ENCODE results near the gene PRSS21.

PRSS21 gene

DNA sequence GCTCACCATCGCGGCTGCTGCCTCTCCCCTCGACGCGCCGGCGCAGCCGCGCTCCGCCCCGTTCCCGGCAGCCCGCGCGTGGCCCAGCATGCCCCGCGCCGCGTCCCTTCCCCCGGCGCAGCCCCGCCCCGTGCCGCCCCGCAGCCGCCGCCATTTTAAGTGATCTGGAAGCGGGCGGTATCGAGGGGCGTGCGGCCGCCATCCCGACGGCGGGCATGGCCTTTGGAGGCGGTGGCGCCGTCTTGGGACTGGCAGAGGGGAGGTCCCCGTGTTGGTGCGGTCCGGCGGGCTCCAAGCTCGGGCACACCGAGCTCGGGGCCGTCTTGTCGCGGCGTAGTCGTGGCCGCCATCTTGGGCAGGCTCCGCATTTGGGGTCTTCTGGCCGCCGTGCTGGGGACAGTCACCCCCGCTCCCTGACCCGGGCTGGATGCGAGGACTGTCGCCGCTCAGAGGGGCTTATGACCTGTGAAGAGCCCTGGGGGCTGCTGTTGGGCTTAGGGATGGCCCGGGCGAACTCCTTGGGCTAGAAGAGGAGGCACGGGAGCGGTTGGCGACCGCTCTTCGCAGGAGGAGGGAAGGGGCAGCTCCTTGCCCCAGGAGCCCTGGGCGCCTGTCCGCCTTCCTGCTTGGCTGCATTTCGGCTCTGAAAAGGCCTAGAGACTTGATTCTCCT is 39.7 kb upstream of the PRSS21 start, which contains the start of gene ELOB (continued):
- TF ChIP-seq ZNF23 (tag by site-specific recombination; IDR thresholded peaks at IDR 0.05; ENCODE audit: borderline replicate concordance) (no peak), ZNF660 (tag by site-specific recombination; IDR thresholded peaks at IDR 0.05) (no peak), ZSCAN23 (tag by site-specific recombination; IDR thresholded peaks at IDR 0.05) (no peak), ZBTB21 (tag by site-specific recombination; IDR thresholded peaks at IDR 0.05) (0 out of 2 replicates have a peak, but pooled peaks have one; percentile 3), ZNF707 (tag by site-specific recombination; IDR thresholded peaks at IDR 0.05) (no peak), ZNF335 (tag by site-specific recombination; conservative IDR thresholded peaks at IDR 0.05) (peak; percentile 95), SCRT1 (tag by site-specific recombination; IDR thresholded peaks at IDR 0.05; ENCODE audit: borderline replicate concordance) (no peak), ZNF266 (tag by site-specific recombination; IDR thresholded peaks at IDR 0.05; ENCODE audit: low read depth) (no peak; the same call in 1 of the 2 replicates), ZNF768 (tag by site-specific recombination; IDR thresholded peaks at IDR 0.05) (no peak), ZNF221 (tag by site-specific recombination; IDR thresholded peaks at IDR 0.05; ENCODE audit: borderline replicate concordance) (no peak), KLF9 (tag by site-specific recombination; IDR thresholded peaks at IDR 0.05; ENCODE audit: low read depth) (peak; percentile 68; the same call in 1 of the 2 replicates), TRIM28 (IDR thresholded peaks at IDR 0.05; ENCODE audit: borderline replicate concordance, low read length) (no peak), ZBTB8A (tag by site-specific recombination; IDR thresholded peaks at IDR 0.05) (peak; percentile 81), GLI2 (tag by site-specific recombination; IDR thresholded peaks at IDR 0.05; ENCODE audit: borderline replicate concordance, low read depth) (no peak), GLIS2 (tag by site-specific recombination; IDR thresholded peaks at IDR 0.05) (peak; percentile 47; the same call in 1 of the 2 replicates)
- TF ChIP-seq, protein P1, sequence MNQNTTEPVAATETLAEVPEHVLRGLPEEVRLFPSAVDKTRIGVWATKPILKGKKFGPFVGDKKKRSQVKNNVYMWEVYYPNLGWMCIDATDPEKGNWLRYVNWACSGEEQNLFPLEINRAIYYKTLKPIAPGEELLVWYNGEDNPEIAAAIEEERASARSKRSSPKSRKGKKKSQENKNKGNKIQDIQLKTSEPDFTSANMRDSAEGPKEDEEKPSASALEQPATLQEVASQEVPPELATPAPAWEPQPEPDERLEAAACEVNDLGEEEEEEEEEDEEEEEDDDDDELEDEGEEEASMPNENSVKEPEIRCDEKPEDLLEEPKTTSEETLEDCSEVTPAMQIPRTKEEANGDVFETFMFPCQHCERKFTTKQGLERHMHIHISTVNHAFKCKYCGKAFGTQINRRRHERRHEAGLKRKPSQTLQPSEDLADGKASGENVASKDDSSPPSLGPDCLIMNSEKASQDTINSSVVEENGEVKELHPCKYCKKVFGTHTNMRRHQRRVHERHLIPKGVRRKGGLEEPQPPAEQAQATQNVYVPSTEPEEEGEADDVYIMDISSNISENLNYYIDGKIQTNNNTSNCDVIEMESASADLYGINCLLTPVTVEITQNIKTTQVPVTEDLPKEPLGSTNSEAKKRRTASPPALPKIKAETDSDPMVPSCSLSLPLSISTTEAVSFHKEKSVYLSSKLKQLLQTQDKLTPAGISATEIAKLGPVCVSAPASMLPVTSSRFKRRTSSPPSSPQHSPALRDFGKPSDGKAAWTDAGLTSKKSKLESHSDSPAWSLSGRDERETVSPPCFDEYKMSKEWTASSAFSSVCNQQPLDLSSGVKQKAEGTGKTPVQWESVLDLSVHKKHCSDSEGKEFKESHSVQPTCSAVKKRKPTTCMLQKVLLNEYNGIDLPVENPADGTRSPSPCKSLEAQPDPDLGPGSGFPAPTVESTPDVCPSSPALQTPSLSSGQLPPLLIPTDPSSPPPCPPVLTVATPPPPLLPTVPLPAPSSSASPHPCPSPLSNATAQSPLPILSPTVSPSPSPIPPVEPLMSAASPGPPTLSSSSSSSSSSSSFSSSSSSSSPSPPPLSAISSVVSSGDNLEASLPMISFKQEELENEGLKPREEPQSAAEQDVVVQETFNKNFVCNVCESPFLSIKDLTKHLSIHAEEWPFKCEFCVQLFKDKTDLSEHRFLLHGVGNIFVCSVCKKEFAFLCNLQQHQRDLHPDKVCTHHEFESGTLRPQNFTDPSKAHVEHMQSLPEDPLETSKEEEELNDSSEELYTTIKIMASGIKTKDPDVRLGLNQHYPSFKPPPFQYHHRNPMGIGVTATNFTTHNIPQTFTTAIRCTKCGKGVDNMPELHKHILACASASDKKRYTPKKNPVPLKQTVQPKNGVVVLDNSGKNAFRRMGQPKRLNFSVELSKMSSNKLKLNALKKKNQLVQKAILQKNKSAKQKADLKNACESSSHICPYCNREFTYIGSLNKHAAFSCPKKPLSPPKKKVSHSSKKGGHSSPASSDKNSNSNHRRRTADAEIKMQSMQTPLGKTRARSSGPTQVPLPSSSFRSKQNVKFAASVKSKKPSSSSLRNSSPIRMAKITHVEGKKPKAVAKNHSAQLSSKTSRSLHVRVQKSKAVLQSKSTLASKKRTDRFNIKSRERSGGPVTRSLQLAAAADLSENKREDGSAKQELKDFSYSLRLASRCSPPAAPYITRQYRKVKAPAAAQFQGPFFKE (tag by site-specific recombination; IDR thresholded peaks at IDR 0.05; ENCODE audit: borderline replicate concordance): no peak
- TF ChIP-seq, protein P2, sequence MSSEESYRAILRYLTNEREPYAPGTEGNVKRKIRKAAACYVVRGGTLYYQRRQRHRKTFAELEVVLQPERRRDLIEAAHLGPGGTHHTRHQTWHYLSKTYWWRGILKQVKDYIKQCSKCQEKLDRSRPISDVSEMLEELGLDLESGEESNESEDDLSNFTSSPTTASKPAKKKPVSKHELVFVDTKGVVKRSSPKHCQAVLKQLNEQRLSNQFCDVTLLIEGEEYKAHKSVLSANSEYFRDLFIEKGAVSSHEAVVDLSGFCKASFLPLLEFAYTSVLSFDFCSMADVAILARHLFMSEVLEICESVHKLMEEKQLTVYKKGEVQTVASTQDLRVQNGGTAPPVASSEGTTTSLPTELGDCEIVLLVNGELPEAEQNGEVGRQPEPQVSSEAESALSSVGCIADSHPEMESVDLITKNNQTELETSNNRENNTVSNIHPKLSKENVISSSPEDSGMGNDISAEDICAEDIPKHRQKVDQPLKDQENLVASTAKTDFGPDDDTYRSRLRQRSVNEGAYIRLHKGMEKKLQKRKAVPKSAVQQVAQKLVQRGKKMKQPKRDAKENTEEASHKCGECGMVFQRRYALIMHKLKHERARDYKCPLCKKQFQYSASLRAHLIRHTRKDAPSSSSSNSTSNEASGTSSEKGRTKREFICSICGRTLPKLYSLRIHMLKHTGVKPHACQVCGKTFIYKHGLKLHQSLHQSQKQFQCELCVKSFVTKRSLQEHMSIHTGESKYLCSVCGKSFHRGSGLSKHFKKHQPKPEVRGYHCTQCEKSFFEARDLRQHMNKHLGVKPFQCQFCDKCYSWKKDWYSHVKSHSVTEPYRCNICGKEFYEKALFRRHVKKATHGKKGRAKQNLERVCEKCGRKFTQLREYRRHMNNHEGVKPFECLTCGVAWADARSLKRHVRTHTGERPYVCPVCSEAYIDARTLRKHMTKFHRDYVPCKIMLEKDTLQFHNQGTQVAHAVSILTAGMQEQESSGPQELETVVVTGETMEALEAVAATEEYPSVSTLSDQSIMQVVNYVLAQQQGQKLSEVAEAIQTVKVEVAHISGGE (tag by site-specific recombination; conservative IDR thresholded peaks at IDR 0.05; ENCODE audit: low read depth): peak; percentile 47; the same call in 1 of the 2 replicates
- TF ChIP-seq, protein P3, sequence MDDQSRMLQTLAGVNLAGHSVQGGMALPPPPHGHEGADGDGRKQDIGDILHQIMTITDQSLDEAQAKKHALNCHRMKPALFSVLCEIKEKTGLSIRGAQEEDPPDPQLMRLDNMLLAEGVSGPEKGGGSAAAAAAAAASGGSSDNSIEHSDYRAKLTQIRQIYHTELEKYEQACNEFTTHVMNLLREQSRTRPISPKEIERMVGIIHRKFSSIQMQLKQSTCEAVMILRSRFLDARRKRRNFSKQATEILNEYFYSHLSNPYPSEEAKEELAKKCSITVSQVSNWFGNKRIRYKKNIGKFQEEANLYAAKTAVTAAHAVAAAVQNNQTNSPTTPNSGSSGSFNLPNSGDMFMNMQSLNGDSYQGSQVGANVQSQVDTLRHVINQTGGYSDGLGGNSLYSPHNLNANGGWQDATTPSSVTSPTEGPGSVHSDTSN (CRISPR knock-in tag; IDR thresholded peaks at IDR 0.05): 0 out of 2 replicates have a peak, but pooled peaks have one; percentile 42
- TF ChIP-seq, protein P4, sequence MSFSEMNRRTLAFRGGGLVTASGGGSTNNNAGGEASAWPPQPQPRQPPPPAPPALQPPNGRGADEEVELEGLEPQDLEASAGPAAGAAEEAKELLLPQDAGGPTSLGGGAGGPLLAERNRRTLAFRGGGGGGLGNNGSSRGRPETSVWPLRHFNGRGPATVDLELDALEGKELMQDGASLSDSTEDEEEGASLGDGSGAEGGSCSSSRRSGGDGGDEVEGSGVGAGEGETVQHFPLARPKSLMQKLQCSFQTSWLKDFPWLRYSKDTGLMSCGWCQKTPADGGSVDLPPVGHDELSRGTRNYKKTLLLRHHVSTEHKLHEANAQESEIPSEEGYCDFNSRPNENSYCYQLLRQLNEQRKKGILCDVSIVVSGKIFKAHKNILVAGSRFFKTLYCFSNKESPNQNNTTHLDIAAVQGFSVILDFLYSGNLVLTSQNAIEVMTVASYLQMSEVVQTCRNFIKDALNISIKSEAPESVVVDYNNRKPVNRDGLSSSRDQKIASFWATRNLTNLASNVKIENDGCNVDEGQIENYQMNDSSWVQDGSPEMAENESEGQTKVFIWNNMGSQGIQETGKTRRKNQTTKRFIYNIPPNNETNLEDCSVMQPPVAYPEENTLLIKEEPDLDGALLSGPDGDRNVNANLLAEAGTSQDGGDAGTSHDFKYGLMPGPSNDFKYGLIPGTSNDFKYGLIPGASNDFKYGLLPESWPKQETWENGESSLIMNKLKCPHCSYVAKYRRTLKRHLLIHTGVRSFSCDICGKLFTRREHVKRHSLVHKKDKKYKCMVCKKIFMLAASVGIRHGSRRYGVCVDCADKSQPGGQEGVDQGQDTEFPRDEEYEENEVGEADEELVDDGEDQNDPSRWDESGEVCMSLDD (tag by site-specific recombination; IDR thresholded peaks at IDR 0.05): peak; percentile 76
- TF ChIP-seq, protein P5, sequence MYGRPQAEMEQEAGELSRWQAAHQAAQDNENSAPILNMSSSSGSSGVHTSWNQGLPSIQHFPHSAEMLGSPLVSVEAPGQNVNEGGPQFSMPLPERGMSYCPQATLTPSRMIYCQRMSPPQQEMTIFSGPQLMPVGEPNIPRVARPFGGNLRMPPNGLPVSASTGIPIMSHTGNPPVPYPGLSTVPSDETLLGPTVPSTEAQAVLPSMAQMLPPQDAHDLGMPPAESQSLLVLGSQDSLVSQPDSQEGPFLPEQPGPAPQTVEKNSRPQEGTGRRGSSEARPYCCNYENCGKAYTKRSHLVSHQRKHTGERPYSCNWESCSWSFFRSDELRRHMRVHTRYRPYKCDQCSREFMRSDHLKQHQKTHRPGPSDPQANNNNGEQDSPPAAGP (tag by site-specific recombination; IDR thresholded peaks at IDR 0.05): peak; percentile 59
- TF ChIP-seq, protein P6, sequence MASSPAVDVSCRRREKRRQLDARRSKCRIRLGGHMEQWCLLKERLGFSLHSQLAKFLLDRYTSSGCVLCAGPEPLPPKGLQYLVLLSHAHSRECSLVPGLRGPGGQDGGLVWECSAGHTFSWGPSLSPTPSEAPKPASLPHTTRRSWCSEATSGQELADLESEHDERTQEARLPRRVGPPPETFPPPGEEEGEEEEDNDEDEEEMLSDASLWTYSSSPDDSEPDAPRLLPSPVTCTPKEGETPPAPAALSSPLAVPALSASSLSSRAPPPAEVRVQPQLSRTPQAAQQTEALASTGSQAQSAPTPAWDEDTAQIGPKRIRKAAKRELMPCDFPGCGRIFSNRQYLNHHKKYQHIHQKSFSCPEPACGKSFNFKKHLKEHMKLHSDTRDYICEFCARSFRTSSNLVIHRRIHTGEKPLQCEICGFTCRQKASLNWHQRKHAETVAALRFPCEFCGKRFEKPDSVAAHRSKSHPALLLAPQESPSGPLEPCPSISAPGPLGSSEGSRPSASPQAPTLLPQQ (tag by site-specific recombination; IDR thresholded peaks at IDR 0.05): no peak; the same call in none of the 2 replicates
- TF ChIP-seq, protein P7, sequence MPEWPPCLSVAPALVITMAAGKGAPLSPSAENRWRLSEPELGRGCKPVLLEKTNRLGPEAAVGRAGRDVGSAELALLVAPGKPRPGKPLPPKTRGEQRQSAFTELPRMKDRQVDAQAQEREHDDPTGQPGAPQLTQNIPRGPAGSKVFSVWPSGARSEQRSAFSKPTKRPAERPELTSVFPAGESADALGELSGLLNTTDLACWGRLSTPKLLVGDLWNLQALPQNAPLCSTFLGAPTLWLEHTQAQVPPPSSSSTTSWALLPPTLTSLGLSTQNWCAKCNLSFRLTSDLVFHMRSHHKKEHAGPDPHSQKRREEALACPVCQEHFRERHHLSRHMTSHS (tag by site-specific recombination; IDR thresholded peaks at IDR 0.05): no peak
